ENCODE measurements around the gene RCOR2.
"Not testable (repeated sequence)": the region's sequence is repeated elsewhere in the genome, so short reads cannot be mapped to it uniquely, and the experiment has no call there.

Gene RCOR2

DNA sequence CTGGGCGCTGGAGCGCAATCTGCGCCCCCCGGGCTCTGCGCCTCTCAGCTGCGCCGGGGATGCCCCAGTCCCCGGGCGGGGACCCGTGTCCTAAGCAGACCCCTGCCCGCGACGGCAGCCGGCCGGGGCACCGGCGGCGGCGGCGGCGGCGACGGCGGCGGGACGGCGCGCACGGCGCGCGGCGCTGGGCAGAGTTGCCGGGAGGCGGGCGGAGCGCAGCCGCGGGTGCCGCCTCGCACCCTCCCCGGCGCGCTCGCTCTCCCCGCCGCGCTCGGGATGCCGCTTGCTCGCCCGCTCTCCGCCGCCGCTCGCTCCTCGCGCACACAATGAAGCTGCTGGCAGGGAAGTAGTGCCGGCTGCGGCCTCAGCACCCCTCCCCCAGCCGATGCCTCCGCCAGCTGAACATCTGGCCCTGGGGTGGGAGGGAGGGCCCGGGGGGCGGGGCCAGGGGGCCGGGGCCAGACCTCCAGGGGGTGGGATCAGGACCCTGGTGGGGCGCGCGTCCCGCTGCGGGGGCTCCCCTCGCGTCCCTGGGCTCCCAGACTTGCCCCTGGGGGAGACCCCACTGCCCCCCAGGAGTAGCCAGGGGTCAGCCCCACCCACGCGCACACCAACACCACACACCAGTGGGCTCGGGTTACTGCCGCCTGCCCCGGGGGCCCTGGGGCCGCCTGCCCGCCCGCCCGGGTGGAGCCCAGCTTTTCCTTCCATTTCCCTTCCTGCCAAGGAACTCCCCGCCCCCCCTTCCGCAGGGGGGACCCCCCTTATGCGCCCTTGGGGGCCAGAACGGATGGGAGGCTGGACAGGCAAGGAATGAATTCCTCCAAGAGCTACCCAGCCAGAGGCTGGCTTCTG lies at the start of gene RCOR2:
TSS of gene RCOR2 (minus strand) at position 328 of the 855 bp plus-strand sequence. CDS start 708 bp downstream, outside the sequence.
- no peak for DNase-seq (ENCODE audit: low read depth)

DNA sequence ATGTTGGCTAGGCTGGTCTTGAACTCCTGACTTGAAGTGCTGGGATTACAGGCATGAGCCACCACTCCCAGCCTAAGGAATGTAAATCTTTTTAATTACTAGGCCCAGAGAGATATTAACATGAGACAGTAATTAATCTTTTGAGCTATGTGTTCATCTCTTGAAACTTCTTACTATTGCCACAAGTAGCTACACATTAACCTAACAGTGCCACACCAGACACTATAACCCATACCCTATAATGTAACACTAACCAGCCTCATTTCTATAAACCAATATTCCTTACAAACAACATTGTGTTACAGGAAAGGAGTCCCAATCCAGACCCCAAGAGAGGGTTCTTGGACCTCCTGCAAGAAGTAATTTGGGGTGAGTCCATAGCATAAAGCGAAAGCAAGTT lies 49.5 kb upstream of the RCOR2 start:
- no peak for DNase-seq (ENCODE audit: low read depth)

DNA sequence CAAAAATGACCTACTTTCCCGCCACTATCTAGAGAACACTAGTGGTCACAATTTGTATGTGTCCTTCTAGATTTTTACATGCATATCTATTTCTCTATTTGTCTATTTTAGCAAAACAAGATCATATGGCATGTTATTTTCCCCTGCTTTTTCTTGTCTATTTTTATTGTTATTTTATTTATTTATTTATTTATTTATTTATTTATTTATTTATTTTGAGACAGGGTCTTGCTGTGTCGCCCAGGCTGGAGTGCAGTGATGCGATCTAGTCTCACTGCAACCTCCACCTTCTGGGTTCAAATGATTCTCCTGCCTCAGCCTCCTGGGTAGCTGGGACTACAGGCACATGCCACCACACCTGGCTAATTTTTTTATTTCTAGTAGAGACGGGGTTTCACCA lies 46.9 kb upstream of the RCOR2 start:
- DNase-seq (ENCODE audit: low read depth) = not testable (repeated sequence)

DNA sequence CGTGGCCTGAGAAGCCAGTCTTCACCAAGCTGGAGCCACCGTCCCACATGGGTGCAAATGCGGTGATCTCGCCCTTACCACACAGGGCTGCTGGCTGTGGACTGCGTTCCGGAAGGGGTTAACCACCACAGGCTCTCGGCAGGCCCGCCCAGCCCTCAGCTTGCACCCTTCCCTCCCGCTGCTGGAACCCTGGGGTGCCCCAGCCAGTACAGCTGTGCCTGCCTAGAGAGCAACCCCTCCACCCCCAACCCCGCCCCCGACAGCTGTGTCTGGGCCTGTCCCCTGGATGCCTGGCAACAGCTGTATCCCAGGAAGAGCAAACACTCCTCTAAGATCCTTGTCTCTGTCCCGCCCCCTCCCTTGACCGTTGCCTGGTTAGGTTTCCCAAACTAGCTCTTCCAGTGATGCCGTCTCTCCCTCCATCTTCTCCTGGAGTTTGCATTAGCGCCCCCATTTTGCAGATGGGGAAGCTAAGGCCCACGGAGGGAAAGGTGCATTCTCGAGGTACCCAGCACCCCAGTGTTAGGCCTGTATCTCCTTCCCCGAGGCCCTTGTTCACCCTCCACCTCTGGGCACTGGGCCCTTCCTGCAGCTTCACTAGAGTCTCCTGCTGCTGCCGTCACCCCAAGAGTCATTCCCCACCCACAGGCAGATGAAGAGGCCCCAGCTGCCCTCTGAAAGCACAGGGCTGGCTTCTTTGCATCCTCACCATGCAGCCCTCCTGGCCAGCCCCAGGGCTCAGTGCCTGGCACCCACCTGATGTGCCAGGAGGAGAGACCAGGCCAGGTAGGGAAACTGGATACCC lies 44.8 kb upstream of the RCOR2 start:
- no peak for DNase-seq (ENCODE audit: low read depth)

DNA sequence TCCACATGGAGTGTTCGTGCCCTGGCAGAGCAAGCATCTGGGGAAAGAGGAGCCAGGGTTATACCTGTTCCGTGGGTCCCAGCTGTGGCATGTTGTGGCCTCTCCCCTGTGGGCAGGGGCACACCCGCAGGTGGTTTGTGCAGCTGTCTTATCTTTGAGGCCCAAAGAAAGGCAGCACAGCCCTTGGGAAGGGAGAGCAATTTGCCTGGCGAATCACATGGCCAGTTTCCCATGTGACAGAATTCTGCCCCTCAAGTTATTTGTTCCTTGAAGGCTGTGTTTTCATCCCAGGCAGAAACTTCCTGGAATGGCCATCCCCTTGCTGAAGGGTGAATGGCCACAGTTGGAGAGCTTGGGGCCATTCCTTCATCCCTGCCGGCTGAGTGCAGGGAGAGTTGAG lies 41.0 kb upstream of the RCOR2 start:
- DNase-seq (ENCODE audit: low read depth) = no peak

DNA sequence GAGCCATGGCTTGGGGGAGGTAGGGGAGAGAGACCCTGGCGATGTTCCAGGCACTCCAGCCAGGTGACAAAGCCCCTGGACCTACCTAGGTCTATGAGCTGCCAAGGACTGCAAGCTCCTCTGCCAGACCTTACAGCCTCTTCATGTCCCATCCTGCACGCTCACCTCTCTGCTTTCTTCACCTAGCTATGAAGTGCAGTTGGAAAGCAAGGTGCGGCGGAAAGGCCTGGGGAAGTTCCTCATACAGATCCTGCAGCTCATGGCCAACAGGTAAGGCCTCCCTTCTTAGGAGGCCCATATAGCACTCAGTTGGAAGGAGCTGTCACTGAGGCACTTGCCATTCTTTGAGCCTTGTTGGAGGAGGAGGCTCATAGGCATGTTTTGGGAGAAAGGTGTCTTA lies 35.6 kb upstream of the RCOR2 start:
- no peak for DNase-seq (ENCODE audit: low read depth)

DNA sequence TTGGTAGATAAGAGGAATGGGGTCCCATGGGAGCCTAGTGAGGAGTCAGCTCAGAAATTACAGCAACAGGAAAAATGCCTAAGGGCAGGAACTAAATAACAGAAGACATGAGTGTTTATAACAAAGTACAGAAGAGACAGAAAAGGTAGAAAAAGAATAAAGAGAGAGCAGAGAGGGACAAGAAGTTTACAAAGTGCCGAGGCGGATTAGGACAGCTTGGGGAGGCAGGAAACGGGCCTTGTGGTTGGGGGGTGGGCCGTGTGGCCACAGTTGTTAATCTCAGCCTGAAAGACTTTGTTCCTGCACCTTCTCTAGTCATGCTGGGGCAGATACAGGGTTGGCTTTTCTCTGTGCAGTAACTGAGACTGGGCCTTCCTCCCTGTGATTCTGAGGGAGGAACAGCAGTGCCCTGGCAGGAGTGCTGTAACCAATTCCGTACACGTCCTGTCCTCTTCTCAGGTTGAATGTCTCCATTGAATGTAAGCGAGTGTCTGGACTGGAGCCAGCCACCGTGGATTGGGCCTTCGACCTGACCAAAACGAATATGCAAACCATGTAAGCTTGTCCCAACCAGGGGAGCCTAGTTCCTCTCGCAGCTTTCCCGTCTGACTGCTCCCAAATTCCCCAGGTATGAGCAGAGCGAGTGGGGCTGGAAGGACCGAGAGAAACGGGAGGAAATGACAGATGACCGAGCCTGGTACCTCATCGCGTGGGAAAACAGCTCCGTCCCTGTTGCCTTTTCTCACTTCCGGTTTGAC lies 35.0 kb upstream of the RCOR2 start:
- no peak for DNase-seq (ENCODE audit: low read depth)

DNA sequence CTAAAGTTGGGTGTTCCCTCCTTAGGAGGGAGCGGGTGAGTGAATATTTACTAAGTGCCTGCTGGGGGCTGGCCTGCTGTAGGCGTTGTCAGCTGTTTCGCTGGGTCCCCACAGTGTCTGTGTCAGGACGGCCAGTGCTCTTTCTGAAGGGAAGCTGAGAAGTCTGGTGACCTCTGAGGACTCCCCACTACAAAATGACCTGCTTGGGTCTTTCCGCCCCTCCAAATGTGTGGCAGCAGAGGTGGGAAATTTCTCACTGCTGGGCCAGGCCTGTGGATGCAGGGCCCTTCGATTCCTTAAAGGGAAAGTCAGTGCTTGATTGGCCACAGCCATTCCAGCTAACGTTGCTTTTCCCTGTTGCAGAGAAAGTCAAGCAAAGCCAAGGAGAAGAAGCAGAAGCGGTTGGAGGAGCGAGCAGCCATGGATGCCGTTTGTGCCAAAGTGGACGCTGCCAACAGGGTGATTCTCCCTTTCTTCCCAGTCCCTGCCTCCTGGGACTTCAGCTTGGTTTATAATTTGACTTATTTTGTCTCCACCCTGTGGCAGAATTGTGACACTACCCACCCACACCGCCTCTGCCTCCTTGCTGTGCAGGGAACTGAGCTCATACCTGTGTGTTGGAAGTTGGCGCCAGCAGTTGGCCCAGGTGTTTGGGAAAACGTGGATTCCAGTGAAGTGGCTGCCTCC lies 28.7 kb upstream of the RCOR2 start:
- peak; percentile 29 for DNase-seq (ENCODE audit: low read depth)

DNA sequence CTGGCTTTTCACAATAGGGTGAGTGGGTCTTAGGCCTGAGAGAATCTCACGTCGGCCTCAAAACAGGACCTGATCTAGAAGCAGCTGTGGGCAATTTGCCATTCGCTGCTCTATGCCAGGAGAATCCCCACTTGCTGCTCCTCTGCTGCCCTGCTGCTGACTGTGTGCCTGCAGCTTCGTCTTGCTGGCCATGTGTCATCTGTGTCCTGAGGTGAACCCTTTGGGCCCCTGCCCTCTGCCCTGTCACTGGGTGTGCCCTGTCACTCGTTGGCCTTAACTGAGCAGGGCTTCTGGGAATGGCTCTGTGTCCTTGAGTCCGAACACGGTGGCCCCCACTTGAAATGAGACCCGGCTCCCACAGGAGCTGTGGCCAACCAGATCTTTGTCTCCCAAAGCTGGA lies 28.0 kb upstream of the RCOR2 start:
- no peak for DNase-seq (ENCODE audit: low read depth)

DNA sequence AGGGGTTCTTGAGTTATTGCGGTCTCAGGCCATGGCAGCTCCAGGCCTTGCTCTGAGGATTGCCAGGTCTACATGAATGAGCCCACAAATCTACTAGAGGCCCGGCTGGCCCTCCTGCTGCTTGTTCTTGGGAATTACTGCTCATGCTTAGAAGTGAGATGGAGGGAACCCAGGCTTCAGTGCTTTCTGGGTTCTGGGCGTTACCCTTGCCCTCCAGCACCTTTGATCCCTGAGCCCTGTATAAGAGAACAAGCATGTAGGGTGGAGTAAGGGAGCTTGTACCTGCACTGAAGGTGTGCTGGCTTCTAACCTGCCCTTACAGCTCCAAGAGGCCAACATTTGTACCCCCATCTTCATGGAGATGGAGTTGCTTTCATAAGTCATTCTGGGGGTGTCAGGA lies 25.8 kb upstream of the RCOR2 start:
- DNase-seq (ENCODE audit: low read depth) = no peak

DNA sequence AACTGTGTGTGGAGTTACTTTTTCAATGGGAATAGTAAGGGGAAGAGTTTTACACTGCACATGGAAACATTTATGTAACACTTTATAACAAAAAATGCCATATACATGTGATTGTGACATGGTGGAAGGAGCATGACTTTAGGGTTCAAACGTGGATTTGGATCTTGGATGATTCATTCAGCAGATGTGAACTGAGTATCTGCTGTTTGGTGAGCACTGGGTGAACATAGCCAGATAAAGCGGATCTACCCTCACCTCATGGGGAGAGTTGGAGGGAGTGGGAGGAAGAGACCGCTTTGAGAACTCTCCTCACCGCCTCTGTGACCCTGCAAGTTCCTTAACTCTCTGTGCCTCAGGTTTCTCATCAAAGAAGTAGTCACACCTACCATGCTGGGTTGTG lies 24.9 kb upstream of the RCOR2 start:
- no peak for DNase-seq (ENCODE audit: low read depth)

DNA sequence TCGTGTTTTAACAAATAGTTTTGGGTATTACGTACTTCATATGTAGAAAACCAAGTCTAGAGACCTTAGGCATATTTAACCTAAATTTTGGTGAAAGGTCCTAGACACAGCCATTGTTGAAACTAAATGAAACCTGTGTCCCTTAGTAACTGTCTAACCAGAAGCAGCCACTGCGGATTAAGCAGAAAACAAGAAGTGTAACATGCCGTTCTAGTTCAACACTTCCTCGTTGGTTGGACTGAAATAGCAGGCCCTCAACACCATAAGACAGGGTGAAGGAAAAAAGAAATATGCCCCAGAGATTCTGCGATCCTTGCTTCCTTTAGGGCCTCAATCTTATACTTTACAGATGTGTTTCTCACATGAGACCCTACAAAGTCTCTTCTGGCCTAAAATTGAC lies 23.8 kb upstream of the RCOR2 start:
- no peak for DNase-seq (ENCODE audit: low read depth)

DNA sequence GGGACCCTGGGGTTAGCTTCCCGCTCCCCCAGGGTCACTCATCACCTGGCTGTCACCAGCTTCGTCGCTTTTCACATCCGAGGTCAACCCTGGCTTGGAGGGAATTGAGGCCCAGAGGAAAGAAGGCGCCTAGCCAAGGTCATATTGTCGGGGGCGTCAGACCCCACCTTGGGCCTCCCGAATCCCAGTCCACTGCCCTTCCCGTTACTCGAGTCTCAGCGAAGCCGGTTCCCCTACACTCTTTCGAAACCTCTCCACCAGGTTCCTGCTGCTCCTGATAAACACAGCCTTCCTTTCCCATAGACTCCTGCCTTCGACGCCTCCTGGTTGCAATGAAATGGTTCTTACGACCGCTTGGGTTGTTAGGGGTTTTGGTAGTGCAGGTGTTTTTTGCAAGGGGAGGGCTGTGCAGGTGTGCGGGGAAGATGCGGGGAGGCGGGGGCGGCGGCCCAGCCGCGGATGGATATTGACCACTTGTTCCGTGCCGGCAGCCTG lies 22.5 kb upstream of the RCOR2 start:
- no peak for DNase-seq (ENCODE audit: low read depth)

DNA sequence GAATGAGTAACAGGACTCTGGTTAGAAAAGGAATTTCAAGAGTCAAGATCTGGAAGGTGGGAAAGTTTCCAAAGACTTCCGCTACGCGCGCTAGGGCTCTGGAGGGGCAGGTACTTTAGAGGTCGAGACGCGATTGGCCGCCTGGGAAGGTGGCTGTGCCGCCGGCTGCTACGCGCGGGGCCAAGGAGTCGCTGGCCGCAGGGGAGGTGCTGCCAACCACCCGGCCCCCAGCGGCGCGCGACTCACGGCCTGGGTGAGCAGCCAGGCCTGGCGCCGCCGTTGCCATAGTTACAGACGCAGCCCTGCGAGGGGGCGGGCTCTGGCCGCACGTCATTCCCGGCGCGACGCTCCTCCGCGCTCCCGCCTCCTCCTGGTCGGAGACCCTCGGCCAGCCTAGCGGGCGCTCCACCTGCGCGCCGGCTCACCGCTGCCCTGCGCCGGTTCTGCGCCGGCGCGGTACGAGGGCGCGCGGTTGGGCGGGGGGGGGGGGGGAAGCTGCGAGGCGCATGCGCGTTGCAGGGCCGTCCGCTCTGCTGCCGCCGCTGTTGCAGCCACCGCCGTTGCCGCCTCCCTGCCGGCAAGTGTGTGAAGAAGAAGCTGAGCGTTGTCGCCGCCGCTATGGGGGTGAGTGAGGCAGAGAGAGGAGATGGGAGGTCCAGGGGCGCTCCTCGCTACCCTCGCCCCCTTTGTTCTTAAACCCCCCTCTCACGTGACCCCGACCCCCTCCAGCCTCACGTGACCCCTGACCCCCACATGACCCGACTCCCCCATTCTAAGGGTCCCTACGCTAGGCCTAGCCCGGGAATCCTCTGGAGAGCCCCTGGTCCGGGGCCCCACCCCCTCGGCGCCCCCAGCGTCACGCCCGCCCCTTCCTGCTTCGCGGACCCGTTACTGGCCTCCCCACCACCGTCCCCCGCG lies 21.8 kb upstream of the RCOR2 start, which contains the start of gene NAA40:
TSS of gene NAA40 (plus strand) at position 524 of the 918 bp plus-strand sequence. CDS start at position 619, 95 bp downstream.
- peak; percentile 87 for DNase-seq (ENCODE audit: low read depth)

DNA sequence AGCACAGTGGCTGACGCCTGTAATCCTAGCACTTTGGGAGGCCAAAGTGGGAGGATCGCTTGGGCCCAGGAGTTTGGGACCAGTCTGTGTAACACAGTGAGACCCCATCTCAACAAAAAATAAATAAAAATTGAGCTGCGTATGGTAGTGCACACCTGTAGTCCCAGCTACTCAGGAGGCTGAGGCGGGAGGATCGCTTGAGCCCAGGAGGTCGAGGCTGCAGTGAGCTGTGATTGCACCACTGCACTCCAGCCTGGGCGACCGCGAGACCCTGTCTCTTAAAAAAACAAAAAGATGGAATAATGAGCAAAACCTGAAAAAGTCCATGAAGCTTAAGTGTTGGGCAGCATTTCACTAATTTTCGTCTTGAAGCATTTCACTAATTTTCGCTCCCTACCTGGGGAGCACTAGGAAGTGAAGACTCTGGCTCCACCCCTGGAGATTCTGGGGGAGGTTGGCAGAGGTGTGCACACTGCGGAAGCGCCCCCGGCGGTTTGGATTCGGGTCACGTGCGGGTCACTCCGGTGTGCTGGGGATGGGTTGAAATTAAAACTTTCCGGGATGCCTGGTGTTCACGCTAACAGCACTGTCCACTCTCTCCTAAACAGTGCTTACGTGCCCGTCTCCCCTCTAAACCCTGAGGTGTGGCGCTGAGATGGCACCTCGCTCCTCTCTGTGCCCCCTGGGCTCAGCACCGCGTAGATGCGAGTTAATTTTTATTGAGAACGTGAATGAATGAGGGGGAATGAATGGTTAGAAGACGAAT lies 20.9 kb upstream of the RCOR2 start:
- no peak for DNase-seq (ENCODE audit: low read depth)

DNA sequence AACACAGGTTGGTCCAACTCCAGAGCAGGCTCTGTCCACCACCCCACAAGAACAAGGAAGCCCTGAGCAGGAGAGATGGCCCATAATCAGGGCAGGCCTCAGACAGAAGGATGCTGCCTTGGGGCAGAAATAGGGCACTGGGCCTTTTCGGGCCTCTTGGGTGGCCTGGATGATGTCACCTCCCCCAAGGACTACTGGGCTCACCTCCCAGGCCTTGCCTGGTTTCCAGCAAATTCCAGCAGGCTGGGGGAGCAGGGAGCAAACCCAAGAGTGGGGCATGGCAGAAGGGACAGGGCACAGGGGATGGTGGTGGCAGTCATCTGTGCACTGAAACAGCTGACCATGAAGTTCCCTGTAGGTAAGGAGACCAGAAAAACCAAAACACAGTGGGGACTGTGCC lies 16.5 kb upstream of the RCOR2 start:
- no peak for DNase-seq (ENCODE audit: low read depth)

DNA sequence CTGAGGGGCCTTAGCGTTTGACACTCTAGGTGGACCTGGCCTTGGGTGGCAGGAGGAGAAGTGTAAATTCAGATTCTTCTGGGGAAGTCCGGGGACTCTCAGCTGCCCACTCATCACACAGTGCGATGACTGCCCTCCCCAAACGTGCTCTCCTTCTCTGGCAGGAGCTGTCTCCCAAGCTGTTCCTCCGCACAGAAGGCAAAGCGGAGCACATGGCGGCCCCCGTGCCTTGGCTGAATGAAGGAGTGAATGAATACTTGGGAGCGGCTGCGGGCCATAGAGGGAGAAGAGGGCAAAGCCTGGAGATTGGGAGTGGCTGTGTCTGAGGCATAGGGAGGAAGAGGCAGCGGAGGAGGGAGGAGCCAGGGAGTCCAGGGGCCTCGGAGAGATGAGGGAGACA lies 14.9 kb upstream of the RCOR2 start:
- no peak for DNase-seq (ENCODE audit: low read depth)

DNA sequence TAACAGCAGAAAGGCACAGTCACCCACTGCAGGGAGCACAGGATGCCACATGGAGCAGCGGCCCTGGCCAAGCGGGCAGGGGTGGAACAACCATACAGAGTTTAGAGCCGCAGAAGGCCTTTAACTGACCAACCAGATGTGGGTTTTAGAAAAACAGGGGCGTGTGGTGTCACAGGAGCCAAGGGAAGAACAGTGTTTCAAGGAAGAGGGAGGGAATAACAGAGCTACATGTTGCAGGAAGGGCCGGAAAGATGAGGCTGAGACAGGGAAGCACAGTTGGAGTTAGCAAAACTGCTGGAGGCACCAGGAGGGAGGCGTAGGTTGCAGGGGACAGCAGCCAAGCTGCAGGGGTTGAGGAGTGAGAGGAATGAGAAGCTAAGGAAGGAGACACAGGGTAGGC lies 14.1 kb upstream of the RCOR2 start:
- no peak for DNase-seq (ENCODE audit: low read depth)

DNA sequence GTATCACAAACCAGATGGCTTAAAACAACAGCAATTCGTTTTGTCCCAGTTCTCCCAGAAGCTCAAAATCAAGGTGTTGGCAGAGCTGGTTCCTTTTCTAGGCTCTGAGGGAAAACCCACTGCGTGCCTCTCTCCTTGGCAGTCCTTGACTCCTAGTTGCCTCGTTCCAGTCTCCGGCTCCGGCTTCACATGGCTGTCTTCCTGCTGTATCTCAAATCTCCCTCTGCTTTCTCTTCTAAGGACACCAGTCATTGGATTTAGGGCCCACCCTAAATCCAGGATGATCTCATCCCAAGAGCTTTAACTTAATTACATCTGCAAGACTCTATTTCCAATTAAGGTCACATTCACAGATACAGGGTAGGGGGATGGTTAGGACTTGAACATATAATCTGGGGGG lies 12.7 kb upstream of the RCOR2 start:
- no peak for DNase-seq (ENCODE audit: low read depth)

DNA sequence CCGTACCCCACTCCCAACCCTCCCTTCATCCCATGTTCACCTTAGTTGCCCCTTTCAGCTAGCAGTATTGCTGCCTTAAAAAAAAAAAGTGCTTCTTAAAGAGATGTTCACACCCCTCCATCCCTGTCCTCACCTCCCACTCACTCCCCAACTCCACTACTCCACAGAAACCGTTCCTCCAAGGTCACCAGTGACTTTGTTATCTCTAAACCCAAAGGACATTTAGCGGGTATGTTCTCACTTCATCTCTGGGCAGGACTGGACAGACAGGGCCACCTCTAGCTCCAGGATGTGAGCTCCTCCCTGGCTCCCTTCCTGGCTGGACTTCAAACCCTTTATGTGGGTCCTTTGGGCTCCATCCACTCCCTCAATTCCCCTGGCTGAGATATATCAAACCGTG lies 6.4 kb upstream of the RCOR2 start:
- no peak for DNase-seq (ENCODE audit: low read depth)
